Epithelial cell of esophagus (primary cell): ENCODE results near the gene CROCC.

Source experiments
- DNase-seq: peaks from one replicate; pipeline ENCODE4 v3.0.0; 2010; ENCODE audit warnings: low read depth
- H3K4me3 ChIP-seq: 2 replicates; pipeline ENCODE4 v1.5.1; 2011; ENCODE audit warnings: mild to moderate bottlenecking, low read length, control low read depth
- CTCF ChIP-seq: IDR thresholded peaks from 2 replicates; pipeline ENCODE4 v1.5.1; 2011; ENCODE audit warnings: low read depth, mild to moderate bottlenecking, low read length, control low read depth, inconsistent platforms; ENCODE audit not compliant: insufficient read depth; ENCODE audit errors: missing control alignments

CROCC gene

GRCh38 chr1:16981269-16981849 is 59.6 kb downstream of the CROCC start:
- TF ChIP-seq CTCF: no peak
- no peak overlapping the region for H3K4me3 ChIP-seq
- DNase-seq: peak; percentile 96

GRCh38 chr1:16982902-16983301 is 61.2 kb downstream of the CROCC start:
- TF ChIP-seq CTCF: no peak
- no peak for DNase-seq
- no peak overlapping the region for H3K4me3 ChIP-seq

DNA sequence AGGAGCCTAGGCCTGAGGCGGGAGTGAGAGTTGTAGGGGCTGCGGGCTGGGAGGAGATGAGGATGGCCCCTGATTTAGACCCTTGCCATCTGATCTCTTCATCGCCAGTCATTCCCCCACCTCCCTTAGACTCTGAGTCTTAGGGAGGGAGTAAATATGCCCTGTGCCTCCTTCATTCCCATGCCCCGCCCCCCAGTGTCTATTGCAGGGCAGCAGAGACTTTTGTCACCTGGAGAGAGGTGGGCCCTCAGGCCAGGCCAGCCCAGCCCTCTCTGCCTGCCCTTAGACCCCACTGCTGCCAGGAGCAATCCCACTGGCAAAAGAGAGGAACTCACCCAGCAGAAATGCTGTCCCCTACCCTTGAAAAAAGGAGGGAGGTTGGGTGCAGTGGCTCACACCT is 61.9 kb downstream of the CROCC start:
- no peak for DNase-seq
- no peak for TF ChIP-seq CTCF
- no peak overlapping the region for H3K4me3 ChIP-seq

DNA sequence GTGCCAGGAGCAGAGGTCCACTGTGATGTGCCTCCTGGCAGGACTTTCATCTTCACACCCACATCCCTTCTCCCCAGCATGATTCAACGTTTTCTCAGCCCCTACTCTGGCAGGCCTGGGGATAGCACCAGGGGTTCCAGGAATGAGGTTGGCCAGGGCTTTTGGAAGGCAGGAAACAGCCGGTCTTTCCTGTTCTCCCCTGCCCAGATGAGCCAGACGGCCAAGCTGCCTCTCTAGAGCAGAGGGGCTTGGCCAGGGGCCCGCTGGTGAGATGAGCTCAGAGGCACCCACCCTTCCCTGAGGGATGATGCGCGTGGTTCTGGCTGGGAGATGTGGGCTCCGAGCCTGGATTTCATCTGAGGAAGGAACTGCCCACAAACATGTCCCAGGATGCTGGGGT is 63.0 kb downstream of the CROCC start:
- DNase-seq: peak; percentile 96

GRCh38 chr1:16986113-16986512 is 64.4 kb downstream of the CROCC start:
- TF ChIP-seq CTCF: no peak
- no peak for DNase-seq
- H3K4me3 ChIP-seq: no peak overlapping the region

More for the DNA sequence above, 63.0 kb downstream of the CROCC start:
- TF ChIP-seq CTCF: no peak
- no peak overlapping the region for H3K4me3 ChIP-seq

DNA sequence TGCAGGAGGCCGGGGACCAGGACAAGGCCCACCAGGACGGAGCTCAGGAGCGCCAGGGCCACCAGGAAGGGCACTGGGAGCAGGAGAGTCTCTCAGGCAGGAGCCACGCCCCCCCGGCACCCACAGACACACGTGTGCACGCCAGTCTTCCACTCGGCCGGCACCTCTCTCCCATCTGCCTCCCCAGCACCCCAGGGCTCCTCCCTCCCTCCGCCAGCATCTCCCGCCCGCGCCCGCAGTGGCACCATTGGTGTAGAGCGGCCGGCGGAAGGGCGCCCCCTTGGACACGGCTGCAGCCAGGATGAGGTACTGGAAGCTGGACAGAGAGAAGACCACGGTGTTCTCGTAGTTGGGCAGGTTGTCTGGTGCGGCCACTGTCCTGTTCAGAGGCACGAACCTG is 64.8 kb downstream of the CROCC start:
- no peak overlapping the region for H3K4me3 ChIP-seq
- no peak for DNase-seq
- TF ChIP-seq CTCF: no peak

- peak; percentile 27 for TF ChIP-seq CTCF
- DNase-seq: no peak
- H3K4me3 ChIP-seq: no peak overlapping the region
These were observed 65.2 kb downstream of the CROCC start for GRCh38 chr1:16986962-16987361.
